ENCODE data around the gene MAGI1.
A peak's percentile ranks its signal among the peaks of the same experiment; 100 is the strongest.

MAGI1 gene

DNA sequence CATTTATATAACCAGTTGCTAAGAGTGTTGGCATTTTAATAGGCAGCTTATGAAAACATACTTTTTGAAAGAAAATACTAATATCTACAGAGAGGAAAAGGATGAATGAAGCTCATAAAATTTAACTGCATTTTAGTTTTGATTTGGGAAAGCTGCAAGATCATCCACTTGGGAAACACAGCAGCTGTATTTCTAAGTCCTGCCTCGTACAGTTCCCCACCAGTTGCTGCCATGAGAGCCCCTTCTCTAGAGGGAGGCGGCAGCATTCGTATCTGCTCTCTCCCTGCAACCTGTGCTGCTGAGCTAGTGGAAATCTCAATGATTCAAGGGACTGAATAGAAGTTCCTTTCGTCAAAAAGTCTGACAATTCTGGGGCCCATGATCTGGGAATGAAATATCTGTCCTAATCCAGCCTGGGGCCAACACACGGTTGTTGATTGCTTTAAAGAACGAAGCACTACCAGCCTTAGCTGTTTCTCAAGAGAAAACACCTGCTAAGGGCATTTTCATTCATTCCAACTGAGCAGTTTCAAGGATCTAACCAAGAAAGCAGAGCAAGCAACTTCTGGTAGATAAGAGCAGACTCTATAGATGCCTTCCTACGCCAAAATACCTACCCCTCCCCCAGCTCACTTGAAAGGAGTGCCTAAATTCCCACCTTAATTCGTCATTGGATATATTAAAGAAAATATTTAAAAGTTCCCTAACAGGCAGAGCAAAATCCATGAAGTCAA is 223.7 kb downstream of the MAGI1 start:
- H3K4me1 ChIP-seq: peaks cover 0 to 25% (median 2%) of the 10 kb centered on the region in 4 donors
- H3K27ac ChIP-seq: no peak overlapping the region
- H3K36me3 ChIP-seq: no peaks in the 10 kb centered on the region
- intact Hi-C loops (cut with DNase I; ENCODE audit: low total_unique reads): no loop called here
- H3K27me3 ChIP-seq: no peaks in the 10 kb centered on the region
- no peak overlapping the region for H3K4me3 ChIP-seq
- TF ChIP-seq, protein P1, sequence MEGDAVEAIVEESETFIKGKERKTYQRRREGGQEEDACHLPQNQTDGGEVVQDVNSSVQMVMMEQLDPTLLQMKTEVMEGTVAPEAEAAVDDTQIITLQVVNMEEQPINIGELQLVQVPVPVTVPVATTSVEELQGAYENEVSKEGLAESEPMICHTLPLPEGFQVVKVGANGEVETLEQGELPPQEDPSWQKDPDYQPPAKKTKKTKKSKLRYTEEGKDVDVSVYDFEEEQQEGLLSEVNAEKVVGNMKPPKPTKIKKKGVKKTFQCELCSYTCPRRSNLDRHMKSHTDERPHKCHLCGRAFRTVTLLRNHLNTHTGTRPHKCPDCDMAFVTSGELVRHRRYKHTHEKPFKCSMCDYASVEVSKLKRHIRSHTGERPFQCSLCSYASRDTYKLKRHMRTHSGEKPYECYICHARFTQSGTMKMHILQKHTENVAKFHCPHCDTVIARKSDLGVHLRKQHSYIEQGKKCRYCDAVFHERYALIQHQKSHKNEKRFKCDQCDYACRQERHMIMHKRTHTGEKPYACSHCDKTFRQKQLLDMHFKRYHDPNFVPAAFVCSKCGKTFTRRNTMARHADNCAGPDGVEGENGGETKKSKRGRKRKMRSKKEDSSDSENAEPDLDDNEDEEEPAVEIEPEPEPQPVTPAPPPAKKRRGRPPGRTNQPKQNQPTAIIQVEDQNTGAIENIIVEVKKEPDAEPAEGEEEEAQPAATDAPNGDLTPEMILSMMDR (IDR thresholded peaks at IDR 0.05): no peak
- DNase-seq: no peak
- H3K9me3 ChIP-seq: no peaks in the 10 kb centered on the region

DNA sequence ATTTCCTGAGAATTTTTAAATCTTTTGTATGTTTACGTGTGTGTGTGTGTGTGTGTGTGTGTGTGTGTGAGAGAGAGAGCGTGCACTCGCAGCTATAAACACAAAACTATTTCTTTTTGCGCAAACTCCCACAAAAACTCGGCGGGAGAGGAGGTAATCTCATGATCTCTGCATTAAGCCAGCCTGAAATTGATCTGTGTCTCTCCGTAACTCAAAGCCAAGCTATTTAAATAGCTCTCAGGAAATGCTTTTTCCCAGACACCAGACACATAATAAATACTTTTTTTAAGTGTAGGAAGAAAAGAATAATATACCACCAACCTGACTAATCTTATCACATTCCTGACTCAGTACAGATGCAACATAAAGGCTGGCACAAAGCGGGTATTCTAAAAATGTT is 226.8 kb downstream of the MAGI1 start:
- Histone ChIP-seq H3K27ac (no peak overlapping the region), H3K4me1 (peaks cover 0 to 25% (median 2%) of the 10 kb centered on the region in 4 donors), H3K27me3 (no peaks in the 10 kb centered on the region), H3K4me3 (no peak overlapping the region), H3K9me3 (no peaks in the 10 kb centered on the region), H3K36me3 (no peaks in the 10 kb centered on the region)
- intact Hi-C loops (cut with DNase I; ENCODE audit: low total_unique reads): no loop called here
- DNase-seq: no peak
- TF ChIP-seq, protein P1 (IDR thresholded peaks at IDR 0.05): no peak

DNA sequence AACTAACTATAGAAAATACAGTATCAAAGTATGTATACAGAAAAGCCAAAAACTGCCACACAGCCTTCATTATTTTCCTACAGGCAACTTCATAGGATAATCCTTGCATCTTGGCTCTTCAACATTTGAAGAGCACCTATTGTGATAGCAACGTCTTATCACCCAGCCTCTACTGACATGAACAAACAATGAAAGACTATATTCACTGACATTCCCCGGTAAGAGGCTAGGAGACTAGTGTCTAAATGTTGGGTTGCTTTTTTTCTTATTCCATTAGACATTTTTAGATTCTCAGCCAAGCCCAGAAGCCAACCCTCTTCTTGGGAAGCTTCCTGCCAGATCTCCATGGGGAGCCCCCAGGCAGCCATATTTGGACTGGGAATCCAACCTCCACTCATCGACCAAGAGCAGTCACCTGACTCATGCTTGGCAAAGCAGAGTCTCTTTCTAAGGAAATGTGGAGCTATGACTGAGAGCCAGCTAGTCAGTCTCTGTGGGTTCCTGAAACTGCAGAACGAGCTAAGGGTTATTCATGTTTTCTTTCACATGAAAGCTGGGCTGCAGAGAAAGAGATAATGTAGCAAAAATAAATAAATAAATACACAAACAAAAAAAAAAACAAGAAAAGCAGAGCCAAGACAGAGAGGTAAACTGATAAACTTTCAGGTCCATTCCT is 227.5 kb downstream of the MAGI1 start:
- H3K36me3 ChIP-seq: no peaks in the 10 kb centered on the region
- H3K4me3 ChIP-seq: no peak overlapping the region
- H3K4me1 ChIP-seq: peaks cover 0 to 25% (median 2%) of the 10 kb centered on the region in 4 donors
- TF ChIP-seq, protein P1 (IDR thresholded peaks at IDR 0.05): no peak
- H3K27ac ChIP-seq: no peak overlapping the region
- intact Hi-C loops (cut with DNase I; ENCODE audit: low total_unique reads): no loop called here
- H3K27me3 ChIP-seq: no peaks in the 10 kb centered on the region
- H3K9me3 ChIP-seq: no peaks in the 10 kb centered on the region
- peak in 1 of 2 donors; percentile 70 for DNase-seq

DNA sequence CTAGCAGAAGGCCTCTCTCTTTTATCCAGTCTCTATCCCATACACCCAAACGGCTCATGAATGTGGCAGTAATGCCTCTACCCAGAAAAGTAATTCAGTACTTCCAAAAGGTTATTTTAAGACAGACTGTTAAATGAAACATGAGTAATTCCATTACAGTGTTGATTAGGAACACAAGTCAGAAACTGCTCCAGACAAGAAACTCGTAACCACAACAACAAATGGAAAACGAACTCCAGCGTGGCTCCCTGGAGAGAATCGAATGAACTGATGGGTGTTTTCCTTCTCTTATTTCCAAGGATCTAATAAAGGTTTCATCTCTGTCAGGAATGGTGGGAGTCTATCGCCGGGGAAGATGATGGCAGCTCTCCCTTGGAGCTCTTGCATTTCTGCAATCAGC is 228.4 kb downstream of the MAGI1 start:
- Histone ChIP-seq H3K4me1 (peaks cover 0 to 25% (median 2%) of the 10 kb centered on the region in 4 donors), H3K36me3 (no peaks in the 10 kb centered on the region), H3K4me3 (no peak overlapping the region), H3K27me3 (no peaks in the 10 kb centered on the region), H3K27ac (no peak overlapping the region), H3K9me3 (no peaks in the 10 kb centered on the region)
- no peak for DNase-seq
- intact Hi-C loops (cut with DNase I; ENCODE audit: low total_unique reads): no loop called here
- TF ChIP-seq, protein P1 (IDR thresholded peaks at IDR 0.05): no peak

DNA sequence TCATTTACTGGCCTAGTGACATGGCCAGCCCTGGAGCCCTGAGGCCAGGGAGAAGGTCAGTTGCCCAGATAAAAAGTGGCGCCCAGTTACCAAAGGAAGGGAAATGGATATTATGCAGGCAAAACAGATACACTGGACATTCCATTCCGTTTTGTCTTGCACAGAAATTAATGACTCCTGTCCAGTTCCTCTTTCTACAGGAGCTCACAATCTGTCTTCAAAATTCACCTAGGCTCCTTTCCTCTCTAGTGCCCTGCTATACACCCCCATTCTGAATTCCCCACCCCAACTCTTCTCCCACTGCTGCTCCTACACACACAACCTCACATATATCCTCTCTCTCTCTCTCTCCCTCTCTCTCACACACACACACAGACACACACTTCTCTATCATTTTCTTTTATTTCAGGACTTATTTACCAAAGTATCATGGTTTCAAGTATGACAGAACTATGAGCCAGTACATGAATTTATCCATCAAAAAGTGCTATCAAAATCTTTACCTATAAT is 229.0 kb downstream of the MAGI1 start:
- Histone ChIP-seq H3K36me3 (no peaks in the 10 kb centered on the region), H3K27ac (no peak overlapping the region), H3K4me3 (no peak overlapping the region), H3K9me3 (no peaks in the 10 kb centered on the region), H3K4me1 (peaks cover 0 to 21% (median 2%) of the 10 kb centered on the region in 4 donors), H3K27me3 (no peaks in the 10 kb centered on the region)
- TF ChIP-seq, protein P1 (IDR thresholded peaks at IDR 0.05): no peak
- no peak for DNase-seq
- intact Hi-C loops (cut with DNase I; ENCODE audit: low total_unique reads): no loop called here

All from tibial artery (tissue), 4 donors.